EH (cell line): ENCODE results near the gene COQ8A.
"Not testable (repeated sequence)": the region's sequence is repeated elsewhere in the genome, so short reads cannot be mapped to it uniquely, and the experiment has no call there.

Experiments used
- DNase-seq: peaks from one replicate; pipeline ENCODE4 v3.0.0-alpha.2; 2015; ENCODE audit warnings: low read depth

Gene COQ8A

GRCh38 chr1:226929260-226930111, 10.6 kb upstream of the COQ8A start:
- not testable (repeated sequence) for DNase-seq

DNA sequence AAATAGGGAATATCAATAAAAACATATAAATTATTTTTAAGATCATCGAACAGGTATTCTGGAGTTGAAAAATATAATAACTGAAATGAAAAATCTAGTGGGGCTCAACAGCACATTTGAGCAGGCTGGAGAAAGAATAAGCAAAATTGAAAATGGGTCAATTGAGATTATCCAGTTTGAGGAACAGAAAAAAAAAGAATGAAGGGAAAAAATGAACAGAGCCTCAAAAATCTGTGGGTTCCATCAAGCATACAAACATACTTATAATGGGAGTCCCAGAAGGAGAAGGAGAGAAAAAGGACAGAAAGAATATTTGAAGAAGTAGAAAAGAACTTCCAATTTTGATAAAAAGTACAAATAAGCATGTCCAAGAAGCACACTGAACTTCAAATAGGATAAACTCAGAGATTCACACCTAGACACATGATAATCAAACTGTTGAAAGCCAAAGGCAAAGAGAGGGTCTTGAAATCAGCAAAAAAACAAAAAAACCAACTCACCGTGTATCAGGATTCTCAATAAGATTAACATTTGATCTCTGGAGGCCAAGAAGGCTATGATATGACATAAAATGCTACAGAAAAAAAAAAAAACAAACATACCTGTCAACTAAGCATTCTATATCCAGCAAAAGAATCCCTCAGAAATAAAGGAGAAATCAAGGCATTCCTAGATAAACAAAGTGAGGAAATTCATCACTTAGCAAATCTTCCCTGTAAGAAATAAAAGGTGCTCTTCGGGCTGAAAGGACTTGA, 5.4 kb upstream of the COQ8A start:
- no peak for DNase-seq

DNA sequence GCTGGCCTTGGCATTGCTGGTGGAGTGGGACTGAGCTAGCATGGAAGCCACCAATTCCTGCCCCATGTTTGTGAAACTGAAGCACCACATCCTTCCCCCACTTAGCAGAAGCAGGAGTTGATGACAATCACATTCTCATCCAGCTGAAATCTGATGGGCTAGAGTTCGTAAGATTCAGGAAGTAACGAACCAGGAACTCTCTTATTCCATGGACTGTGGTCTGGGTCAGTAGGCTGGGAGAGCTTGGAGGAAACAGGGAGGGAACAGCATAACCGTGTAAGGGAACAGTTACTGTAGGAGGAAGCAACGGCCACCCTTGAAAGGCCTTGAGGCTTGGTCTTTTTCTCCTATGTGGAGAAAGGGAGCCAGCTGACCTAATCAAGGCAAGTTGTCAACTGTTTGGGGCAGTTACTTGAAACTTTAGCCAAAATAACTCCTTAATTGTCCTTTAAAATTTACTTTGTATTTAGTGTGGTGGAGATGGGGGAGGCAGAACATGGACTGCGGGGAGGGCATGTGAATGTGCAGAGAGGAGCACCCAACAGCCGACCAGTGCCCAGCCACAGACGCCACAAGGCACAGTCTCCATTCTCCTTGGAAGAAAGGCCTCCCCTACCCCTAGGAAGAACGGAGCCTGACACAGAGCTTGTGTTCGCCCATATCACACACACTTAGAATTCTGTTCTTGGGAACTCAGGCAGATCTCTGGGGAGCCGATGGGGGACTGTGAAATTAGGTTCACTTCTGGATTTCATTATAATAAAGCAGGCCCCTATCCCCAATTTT, 2.0 kb upstream of the COQ8A start:
- no peak for DNase-seq

DNA sequence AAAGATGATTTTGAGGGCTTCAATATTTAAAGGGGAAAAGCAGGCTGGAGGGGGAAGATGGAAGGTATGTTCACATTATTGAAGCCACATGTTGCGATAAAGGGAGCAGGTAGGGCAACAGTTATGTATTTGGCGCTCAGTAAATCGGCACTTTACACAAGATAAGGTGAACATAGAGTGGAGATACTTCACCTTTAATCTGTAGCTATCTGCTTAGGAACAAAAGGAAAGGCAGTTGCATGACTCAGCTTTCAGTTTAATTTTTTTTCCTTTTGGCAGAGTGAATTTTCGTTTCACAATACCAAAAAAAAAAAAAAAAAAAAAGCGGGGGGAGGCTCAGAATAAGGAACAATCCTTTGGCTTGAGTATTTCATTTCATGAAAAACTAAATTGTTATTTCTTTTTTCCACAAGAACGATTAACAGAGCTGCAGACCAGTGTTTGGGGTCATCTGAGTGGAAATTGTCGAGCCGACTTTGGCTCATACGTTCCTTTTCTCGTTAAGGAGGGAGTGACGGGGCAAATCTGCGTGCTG, 1.1 kb upstream of the COQ8A start:
- DNase-seq = peak; percentile 59

DNA sequence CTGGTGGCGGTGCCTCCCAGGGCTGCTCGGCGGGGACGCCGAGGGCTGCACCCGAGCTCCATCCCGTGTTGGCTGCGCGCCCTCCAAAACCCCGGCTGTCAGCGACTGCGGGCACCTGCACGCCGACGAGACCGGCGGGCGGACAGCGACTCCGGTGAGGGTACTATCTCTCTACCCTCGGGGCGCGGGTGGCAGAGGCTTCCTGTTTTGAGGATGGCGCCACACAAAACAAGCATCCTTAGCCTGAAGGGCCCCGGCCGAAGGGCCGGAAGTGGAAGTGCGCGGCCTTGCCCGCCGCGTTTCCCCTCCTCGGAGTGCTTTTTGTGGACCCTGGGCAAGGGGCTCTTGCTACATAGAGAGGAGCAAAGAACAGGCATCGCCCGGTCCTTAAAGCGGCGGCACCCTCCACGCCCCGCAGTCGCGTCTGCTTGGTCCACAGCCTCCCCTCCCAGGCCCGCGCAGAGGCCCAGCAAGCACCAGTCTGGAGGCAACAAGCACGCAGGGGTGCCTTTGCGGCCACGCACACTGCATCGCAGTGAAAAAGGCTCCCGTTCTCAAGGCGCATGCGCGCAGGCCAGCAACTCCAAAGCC, 561 bp upstream of the COQ8A start:
- peak; percentile 67 for DNase-seq

DNA sequence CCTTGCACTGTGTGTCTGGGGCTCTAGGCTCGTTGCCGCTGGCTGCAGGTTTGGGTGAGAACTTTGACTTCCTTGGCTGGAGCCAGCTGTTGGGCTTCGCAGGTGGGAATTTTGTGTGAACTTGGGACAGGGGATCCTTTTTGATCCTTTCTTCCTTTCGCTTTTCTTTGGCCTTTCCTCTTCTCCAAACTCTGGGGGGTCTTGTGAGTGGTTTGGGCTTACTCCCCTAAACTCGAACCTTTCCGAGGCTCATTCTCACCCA, 643 bp downstream of the COQ8A start:
- no peak for DNase-seq

- no peak for DNase-seq
Measured at GRCh38 chr1:226942392-226942791, 2.3 kb downstream of the COQ8A start.

DNA sequence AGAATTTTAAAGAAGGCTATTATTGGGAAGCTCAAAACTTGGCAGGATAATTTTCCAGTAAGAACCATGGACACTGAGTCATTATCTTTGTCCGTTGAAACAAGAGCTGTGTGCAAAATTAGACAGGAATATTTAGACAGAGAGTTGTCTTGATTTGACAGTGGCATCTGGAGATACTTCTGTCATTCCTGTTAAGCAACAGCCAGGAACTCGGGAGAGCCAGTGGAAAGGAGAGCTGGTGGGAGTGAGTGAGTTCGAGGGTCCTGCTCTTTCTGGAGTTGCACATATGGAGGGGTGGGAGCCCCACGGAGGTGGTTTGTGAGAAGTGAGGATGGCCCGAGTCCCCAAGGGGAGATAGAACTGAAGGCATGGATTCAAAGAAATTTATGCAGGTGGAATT, 3.1 kb downstream of the COQ8A start:
- DNase-seq = peak; percentile 2

- no peak for DNase-seq
Measured at GRCh38 chr1:226943927-226944326, 3.8 kb downstream of the COQ8A start.

DNA sequence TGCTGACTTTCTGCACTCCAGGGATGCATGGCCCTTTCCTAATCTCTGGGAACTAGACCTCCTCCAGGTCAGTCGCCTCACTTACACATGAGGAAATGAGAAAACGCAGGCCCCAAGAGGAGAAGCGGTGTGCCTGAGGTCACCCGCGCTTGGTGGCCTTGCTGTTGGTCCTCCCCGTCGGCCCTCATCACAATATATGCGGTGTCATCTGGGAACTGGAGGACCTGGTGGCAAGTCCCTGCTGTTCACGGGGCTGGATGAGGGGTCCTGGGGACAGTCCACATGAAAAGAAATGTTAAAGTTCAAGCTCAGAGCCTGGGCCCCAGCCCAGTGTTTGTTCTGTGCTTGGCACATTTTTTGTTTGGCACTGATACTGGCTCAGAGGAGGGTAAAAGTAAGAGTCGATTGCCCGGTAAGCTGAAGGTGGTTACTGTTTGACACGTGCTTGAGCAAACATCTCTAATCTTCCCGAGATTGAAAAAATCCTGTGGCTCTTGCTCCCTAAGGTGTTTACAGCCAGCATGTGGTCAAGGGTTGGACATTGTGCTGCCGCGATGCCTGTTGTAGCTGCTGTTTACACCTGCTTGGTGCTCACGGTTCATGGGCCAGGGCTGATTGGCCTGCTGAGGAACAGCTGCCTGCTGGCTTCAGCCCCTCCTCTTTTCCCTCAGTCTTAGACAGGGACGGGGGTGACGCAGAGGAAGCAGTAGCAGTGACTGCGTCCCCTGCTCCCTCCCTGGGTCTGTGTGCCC, 5.2 kb downstream of the COQ8A start:
- no peak for DNase-seq

GRCh38 chr1:226945858-226946245, 5.8 kb downstream of the COQ8A start:
- no peak for DNase-seq

- no peak for DNase-seq
Measured at GRCh38 chr1:226946285-226946684, 6.2 kb downstream of the COQ8A start.

DNA sequence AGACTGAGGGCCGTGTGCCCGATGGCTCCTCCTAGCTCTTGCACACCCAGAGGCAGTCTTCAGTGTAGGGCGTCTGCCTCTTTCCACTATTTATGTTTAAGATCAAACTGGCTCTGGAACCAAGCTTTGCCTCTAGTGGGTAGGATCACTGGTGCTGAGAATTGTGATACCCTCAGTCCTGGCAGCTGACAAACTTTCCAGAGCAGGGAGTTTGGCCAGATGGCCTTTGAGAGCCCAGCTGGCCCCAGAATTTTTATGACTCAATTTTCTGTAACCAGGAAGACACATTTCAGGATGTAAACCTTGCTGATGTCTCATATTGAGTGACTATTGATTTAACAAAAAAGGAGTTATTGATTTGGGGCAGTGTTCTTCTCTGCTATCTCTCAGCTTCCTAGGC, 6.7 kb downstream of the COQ8A start:
- no peak for DNase-seq

GRCh38 chr1:226948051-226948450, 8.0 kb downstream of the COQ8A start:
- no peak for DNase-seq

GRCh38 chr1:226948480-226948879, 8.4 kb downstream of the COQ8A start:
- DNase-seq = no peak

- DNase-seq = no peak
Measured at GRCh38 chr1:226948996-226949395, 8.9 kb downstream of the COQ8A start.

- no peak for DNase-seq
Measured at GRCh38 chr1:226949401-226949800, 9.3 kb downstream of the COQ8A start.

DNA sequence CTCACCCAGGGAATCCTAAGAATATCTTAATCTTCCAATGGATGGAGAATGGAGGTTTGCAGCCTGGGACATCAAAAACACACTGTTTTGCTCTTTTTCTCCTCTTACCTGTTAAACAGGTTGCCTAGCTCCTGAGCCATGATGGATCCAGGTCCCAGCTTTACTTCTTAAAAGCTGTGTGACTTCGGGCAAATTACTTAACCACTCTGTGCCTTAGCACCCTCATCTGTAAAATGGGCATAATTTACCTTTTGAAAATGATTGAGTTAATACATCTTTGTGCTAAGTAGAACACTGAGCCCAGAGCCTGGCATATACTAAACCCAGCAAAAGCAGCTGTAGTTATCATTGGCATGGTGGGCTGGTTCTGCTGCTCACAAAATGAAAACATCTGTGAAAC, 10.2 kb downstream of the COQ8A start:
- DNase-seq = no peak

DNA sequence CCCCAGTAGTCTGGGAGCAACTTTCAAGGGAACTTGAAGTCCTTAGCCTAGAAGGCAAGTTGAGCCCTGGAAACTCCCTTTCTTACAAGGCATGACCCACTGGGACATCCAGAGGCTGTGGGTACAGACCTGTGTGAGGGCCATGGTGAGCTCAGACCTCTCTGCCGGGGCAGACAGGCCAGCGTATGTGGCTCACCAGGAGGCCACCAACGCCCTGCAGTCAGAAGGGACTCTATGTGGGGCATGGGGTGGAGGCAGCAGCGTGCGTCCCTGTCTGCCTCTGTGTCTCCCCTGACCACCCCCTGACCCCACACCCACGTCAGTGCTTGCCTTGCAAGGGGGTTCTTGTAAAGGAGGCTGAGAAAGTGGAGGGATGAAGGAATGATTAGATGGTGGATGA, 10.8 kb downstream of the COQ8A start:
- no peak for DNase-seq

DNA sequence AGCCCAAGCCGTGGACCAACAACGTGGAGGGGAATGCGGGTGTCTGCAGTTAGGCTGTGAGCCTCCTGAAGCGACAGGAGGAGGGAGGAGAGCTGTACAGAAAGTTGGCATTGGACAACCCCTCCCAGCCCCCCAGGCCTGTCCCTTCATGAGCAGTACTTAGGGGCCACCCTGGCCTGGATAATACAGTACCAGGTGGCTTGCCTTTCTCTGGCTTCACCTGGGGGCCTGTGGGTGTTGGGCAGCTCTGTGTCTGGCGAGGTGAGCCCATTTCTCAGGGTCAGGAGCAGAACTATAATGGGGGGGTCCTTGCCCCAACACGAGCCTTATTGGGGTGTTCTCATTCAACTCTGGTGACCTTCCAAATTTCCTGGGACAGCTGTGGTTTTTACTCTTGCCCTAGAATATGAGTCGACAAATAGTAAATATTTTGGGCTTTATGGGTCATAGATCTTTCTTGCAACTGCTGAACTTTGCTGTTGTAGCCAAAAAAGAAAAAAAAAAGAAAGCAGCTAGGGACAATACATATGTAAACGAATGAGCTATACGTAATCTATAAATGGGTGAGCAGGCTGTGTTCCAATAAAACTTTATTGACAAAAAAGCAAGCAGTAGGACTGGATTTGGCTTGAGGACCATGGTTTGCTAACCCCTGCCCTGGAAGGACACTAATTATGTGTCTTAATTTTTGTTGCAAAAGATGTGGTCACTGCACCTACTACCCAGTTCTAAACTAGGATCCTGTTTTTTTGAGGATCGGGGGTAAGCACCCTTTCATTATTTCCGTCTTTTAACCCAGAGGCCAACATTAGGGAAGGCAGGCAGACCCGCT, 11.4 kb downstream of the COQ8A start:
- no peak for DNase-seq

GRCh38 chr1:226952118-226952441, 12.0 kb downstream of the COQ8A start:
- DNase-seq = no peak
